Measurements from ENCODE around the gene ZNF134.
A peak's percentile ranks its signal among the peaks of the same experiment; 100 is the strongest.

The ZNF134 gene

DNA sequence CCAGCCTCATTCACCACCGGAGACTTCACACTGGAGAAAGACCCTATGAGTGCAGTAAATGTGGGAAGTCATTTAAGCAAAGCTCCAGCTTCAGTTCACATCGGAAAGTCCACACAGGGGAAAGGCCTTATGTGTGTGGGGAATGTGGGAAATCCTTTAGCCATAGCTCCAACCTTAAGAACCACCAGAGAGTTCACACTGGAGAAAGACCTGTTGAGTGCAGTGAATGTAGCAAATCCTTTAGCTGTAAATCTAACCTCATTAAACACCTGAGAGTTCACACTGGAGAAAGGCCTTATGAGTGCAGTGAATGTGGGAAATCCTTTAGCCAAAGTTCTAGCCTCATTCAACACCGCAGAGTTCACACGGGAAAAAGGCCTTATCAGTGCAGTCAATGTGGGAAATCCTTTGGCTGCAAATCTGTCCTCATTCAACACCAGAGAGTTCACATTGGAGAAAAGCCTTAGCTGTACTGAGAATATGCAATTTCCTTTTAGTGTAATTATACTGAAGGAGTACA is 27.7 kb downstream of the ZNF134 start:
- no peak for DNase-seq

DNA sequence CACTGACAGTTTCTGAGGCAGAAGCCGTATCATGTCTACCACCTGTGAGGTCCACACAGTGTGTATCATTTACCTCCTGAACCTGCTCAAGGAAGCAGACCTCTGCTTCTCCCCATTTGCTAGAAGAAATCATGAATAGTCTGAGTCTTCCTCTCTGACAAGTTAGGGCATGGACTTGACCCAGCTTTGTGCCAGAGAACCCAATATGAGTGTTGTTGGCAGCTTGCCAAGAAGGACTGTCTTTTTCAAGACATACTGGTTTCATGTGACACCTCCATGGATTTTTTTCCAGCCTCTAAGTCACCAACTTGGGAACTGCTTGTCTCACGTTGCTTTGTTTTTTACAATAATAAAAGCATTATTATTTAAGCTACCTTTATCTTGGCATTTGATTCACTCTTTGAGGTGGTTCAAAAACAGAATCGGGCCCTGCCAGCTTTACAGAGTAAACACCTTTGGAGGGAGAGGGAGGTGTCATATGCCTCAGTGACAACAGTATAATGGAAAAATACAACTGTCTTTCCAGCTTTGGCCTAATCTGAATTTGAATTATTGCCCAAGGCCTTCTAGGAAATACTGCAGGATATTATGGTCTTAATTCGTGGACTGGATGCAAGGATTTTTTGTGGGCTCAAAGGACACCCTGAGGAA is 28.5 kb downstream of the ZNF134 start:
- DNase-seq = no peak

DNA sequence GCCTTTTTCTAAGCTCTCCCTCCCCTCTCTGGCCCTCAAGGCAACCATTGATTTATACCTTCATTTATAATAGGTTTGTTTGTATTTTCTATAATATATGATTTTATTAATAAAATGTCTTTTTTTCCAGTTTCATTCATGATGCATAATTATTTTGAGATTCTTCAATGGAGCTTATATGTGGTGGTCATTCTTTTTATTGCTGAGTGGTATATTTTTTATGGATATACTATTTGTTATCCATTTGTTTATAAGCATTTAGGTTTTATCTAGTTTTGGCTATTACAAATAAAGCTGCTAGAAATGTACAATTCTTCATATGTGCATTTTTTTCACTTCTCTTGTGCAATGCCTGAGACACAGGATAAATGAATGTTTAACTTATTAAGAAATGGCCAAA is 29.7 kb downstream of the ZNF134 start:
- DNase-seq = no peak

DNA sequence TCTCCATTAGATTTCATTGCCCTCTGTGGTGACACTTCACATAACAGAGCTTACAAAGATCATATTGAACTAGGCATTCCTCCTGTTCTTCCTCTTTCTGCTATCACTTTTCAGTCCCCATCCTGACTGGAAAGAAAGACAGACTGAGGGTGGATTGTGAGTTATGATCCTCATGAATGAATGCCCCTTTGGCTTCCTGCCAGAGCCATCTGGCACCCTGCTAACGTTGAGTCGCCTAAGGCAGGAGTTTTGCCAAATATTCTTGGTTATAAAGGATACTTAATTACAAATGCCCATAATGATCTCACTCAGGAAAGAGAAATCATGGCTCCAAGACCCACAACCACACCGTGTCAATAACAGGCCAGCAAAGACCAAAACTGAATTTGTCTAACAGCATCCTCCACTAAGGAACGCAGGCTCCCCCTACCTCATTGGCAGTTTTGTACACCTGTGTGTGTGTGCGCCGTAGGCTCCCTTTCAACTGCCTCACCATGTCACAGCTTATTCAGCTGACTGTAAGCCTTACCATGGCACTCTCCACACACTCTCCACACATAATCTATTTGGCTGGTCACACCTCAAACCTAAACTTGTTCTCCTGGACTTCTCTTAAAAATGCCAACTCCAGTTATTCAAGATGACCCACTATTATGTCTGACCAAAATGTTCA is 34.4 kb downstream of the ZNF134 start:
- no peak for DNase-seq

DNA sequence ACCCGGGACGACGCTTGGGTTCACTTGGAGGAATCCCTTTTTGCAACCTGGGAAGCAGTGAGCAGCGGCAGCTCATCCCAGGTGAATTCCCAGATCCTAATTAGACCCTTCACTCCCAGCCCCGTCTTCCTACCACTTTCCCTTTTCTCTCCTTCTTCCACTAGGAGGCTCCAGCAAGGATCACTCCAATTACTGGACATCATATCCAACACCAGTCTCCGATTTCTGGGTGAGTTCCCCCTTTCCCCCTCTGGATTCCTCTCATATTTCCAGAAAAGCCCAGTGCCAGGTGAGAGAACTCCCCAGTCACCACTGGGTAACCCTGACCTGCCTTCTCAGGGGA is 37.6 kb downstream of the ZNF134 start:
- DNase-seq = no peak

DNA sequence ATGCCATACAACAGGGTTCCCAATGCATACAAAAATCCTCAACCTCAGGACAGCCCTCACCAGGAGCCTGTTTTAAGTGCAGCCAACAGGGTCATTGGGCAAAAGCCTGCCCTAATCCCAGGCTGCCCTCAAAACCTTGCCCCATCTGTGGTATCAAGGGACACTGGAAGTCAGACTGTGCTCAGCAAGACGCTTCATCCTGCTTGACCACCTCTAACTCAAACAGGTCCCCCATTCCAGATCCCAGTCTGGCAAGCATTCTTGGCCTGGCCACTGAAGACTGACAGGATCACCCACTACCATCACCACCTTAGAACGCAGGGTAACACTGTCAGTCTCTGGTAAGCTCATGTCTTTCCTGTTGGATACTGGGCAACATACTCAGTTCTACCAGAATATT is 39.6 kb downstream of the ZNF134 start:
- no peak for DNase-seq

DNA sequence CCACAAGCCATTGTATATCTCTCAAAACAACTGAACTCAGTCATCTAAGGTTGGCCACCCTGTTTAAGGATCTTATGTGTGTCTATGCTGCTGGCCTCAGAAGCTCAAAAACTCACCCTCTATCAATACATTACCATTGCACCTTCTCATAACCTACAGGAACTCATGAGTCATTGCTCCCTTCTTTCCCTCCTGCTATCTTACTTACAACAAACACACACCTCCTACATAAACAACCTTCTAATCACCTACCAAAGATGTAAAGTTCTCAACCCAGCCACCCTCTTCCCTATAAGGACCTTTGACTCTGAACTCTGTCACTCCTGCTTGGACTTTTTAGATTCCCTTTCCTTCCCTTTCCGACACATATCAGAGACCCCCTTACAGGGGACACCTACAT is 41.4 kb downstream of the ZNF134 start:
- no peak for DNase-seq

DNA sequence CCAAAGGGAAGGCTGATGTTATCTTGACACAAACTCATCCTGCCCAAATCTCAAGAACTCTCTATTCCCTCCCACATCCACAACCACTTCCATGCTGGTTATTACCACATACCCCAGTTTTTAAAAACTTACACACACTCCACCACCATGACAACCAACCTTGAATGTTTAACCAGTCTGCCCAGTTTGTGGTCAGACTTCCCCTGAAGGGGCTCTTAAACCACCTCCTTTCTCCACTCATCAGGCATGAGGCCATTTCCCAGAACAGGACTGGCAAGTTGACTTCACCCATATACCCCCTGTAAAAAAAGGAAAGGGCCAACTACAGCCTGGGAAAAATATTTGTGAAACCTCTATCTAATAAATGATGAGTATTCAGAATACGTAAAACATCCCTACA is 42.3 kb downstream of the ZNF134 start:
- DNase-seq = no peak

DNA sequence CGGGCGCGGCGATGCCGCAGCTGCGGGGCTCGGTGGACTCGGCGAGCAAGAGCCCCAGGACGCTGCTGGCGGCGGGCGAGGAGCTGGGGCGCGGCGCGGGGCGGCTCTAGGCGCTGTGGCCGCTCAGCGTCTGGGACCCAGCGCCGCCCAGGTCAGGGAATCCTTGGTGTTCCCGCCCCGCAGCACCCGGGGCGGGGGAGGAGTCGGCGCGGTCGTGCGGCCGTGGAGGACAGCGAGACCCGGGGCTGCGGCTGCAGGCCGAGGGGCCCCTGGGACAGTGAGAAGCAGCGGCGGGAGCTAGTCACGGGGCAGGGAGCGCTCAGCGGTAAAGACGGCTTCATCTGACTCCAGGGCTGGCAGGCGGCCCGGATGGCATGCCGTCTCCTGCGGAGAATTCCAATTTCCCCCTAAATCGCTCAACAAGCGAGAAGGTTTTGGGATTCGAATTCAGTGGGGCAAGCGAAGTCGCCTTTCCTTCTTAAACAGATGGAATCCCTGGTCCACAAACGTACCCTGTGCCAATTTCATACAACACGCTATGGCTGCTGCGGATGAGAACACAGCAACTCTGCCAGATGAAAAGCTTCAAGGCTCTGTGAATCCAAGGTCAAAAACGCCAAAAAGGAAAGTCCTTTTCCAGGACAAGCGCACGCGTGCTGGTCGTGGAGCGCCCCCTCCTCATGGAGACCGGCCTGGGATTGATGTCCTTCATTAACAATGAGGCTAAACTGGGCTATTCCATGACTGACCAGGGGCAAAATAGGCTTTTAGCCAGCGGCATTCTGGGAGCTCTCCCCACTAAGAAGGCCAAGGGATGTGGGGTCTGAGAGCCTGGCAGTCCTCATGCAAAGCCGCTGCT is 50.5 kb downstream of the ZNF134 start:
- peak; percentile 26 for DNase-seq

DNA sequence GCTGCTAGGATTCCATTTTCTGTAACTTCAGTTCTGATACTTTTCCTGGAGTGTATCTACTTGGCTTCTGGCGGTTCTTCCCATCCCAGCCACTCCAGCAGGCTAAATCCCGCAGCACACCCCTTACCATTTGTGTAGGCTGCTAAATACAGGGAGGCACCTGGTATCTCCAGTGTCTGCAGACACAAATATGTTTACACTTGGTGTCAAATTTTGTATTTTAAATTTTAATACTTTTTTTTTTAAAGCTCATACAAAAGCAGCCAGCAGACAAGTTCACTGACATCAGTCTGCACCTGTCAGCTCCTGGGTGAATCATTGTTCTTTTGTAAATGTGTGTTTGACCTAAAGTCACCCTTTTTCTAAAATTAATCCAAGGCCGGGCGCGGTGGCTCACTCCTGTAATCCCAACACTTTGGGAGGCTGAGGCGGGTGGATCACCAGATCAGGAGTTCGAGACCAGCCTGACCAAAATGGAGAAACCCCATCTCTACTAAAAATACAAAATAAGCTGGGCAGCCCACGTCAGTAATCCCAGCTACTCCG is 51.3 kb downstream of the ZNF134 start:
- no peak for DNase-seq

DNA sequence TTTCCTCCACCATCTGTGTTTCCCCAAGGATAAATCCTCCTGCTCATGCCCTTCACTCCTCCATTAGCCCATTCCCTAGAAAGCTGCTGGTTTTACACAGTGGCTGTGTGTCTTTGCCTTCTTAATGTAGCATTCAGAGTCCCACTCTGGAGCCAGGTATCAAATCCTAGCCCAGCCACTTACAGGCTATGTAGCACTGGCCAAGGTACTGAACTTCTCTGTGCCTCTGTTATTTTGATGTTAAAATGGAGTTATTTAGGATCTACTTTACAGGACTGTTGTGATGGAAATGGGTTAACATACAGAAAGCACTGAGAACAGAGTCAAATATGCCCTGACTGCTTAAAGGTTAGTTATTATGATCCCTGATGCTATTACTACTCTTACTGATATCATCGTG is 53.2 kb downstream of the ZNF134 start:
- no peak for DNase-seq

DNA sequence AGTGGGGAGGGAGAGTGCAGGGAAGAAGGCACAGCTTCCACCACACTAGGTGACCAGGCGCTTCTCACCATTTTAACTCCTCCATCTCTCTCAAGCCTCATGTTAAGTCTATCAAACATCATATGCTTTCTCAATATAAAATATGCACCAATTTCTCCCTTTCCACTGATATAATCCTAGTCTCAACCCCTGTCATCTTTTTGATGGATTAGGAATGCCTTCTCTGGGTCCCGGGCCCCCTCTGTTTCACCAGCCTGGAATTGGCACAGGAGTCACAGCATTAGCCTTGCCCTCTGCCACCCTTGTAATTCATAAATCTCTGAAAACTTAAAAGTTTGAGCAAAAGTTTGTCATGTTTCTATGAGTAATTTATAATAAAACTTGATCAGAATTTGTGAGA is 54.6 kb downstream of the ZNF134 start, which contains the start of gene ZSCAN4:
TSS of gene ZSCAN4 (plus strand) at position 301 of the 400 bp plus-strand sequence. CDS start 7,211 bp downstream, outside the sequence.
- DNase-seq = no peak

DNA sequence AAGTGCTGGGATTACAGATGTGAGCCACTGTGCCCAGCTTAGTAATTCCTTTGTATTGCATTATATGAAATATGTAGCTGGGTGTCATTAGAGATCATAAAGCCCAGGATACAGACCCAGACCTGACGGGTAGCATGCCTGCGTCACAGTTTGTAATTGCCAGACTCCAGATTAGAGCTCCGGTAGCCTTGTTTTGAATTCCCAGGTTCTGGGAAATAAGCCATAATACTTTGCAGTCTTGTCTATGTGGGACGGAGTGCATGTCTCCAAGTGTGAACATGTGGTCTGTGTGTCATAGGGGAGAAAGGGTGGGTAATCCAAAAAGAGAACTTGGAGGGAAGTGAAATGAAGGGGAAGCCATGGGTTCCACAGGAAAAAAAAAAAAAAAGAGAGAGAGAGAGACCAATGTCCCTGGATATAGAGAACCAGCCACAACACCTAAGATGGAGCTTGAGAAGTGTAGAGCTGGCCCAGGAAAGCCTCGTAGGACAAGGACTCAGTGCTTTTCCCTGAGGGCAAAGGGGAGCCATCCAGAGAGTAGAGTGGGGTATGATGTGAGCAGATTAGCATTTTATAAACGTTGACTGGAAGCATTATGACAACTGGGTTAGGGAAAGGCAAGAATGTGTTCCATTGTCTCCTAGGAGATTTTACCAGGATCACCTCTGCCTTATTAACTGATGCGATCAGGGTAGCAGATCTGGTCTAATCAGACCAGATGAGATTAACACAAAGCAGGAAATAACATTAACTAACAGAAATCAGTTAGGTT is 57.3 kb downstream of the ZNF134 start:
- DNase-seq = no peak

DNA sequence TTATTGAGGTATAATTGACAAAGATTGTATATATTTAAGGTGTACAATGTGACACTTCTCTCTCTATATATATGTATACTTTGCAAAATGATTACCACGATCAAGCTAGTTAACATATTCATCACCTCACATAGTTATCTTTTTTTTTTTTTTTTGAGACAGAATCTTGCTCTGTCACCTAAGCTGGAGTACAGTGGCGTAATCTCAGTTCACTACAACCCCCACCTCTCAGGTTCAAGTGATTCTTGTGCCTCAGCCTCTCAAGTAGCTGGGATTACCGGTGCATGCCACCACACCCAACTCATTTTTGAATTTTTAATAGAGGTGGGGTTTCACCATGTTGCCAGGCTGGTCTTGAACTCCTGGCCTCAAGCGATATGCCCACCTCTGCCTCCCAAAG is 58.4 kb downstream of the ZNF134 start:
- DNase-seq = no peak

Data from HCEC 1CT (cell line).